ENCODE results near the gene BCR.

GRCh38 chr22:23282089-23282501 lies 101.8 kb downstream of the BCR start:
- no peak for TF ChIP-seq GABPA (IDR thresholded peaks at IDR 0.05; ENCODE audit: low read depth)
- TF ChIP-seq, protein P1, sequence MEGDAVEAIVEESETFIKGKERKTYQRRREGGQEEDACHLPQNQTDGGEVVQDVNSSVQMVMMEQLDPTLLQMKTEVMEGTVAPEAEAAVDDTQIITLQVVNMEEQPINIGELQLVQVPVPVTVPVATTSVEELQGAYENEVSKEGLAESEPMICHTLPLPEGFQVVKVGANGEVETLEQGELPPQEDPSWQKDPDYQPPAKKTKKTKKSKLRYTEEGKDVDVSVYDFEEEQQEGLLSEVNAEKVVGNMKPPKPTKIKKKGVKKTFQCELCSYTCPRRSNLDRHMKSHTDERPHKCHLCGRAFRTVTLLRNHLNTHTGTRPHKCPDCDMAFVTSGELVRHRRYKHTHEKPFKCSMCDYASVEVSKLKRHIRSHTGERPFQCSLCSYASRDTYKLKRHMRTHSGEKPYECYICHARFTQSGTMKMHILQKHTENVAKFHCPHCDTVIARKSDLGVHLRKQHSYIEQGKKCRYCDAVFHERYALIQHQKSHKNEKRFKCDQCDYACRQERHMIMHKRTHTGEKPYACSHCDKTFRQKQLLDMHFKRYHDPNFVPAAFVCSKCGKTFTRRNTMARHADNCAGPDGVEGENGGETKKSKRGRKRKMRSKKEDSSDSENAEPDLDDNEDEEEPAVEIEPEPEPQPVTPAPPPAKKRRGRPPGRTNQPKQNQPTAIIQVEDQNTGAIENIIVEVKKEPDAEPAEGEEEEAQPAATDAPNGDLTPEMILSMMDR (IDR thresholded peaks at IDR 0.05; ENCODE audit: insufficient read depth, low read length), result no peak
